ENCODE results near the gene TNFAIP3. TPM values are rescaled to one million over a fixed set of nuclear protein-coding genes. Genes with fewer than 3 reads are reported as not detected.

TNFAIP3 gene
- total RNA-seq, 1 donor from 2014 or later = 56.3 TPM

GRCh38 chr6:137850816-137851602, 16.1 kb upstream of the TNFAIP3 start:
- no peaks in the 10 kb centered on the region for H3K36me3 ChIP-seq (ENCODE audit: control insufficient read depth, insufficient read depth, low read length)
- H3K4me3 ChIP-seq (ENCODE audit: low read depth, low read length) = no peak overlapping the region
- TF ChIP-seq, protein P1, sequence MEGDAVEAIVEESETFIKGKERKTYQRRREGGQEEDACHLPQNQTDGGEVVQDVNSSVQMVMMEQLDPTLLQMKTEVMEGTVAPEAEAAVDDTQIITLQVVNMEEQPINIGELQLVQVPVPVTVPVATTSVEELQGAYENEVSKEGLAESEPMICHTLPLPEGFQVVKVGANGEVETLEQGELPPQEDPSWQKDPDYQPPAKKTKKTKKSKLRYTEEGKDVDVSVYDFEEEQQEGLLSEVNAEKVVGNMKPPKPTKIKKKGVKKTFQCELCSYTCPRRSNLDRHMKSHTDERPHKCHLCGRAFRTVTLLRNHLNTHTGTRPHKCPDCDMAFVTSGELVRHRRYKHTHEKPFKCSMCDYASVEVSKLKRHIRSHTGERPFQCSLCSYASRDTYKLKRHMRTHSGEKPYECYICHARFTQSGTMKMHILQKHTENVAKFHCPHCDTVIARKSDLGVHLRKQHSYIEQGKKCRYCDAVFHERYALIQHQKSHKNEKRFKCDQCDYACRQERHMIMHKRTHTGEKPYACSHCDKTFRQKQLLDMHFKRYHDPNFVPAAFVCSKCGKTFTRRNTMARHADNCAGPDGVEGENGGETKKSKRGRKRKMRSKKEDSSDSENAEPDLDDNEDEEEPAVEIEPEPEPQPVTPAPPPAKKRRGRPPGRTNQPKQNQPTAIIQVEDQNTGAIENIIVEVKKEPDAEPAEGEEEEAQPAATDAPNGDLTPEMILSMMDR (IDR thresholded peaks at IDR 0.05; ENCODE audit: insufficient read depth, low read length, poor library complexity, severe bottlenecking) = no peak
- no peak for DNase-seq (ENCODE audit: low read depth)
- H3K27me3 ChIP-seq (ENCODE audit: control insufficient read depth, insufficient read depth, low read length) = no peaks in the 10 kb centered on the region

DNA sequence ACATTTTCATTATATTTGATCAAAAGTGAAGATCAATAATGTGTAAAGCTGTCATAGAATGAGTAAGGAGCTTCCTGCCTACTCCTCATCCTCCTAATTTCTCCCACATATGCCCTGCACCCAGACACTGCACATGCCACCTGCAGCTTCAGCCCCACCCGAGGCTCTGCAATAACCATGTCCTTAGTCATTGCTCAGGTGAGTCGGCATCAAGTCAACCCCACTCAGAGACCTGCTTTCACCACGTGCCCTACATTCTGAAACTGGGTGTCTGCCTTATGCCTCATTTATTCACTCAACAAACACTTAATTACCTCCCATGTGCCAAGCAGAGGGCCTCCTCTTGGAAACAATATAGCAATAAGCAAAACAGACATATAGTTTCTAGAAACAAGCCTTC, 15.4 kb upstream of the TNFAIP3 start:
- no peak overlapping the region for H3K4me3 ChIP-seq (ENCODE audit: low read depth, low read length)
- DNase-seq (ENCODE audit: low read depth) = no peak
- no peaks in the 10 kb centered on the region for H3K36me3 ChIP-seq (ENCODE audit: control insufficient read depth, insufficient read depth, low read length)
- no peaks in the 10 kb centered on the region for H3K27me3 ChIP-seq (ENCODE audit: control insufficient read depth, insufficient read depth, low read length)
- TF ChIP-seq, protein P1 (IDR thresholded peaks at IDR 0.05; ENCODE audit: insufficient read depth, low read length, poor library complexity, severe bottlenecking) = no peak

DNA sequence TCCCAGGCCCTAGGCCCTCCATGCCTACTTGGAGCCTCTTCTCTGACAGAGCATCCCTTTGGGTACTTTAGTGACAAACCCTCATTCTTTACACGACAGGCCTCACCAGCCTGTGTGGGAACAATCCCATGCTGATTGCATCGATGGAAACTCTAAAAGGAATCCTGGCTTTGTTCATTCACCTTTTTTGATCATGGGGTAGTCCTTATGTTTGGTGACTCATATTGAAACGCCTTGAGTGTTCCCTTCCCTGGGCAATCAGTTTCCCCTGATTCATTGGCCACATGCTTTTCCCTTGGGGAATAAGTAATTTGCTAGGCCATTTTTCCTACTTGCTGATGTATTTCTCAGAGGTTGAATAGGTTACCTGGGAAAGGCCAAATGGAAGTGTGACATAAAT, 14.7 kb upstream of the TNFAIP3 start:
- Histone ChIP-seq H3K27me3 (ENCODE audit: control insufficient read depth, insufficient read depth, low read length) (no peaks in the 10 kb centered on the region), H3K36me3 (ENCODE audit: control insufficient read depth, insufficient read depth, low read length) (no peaks in the 10 kb centered on the region), H3K4me3 (ENCODE audit: low read depth, low read length) (no peak overlapping the region)
- TF ChIP-seq, protein P1 (IDR thresholded peaks at IDR 0.05; ENCODE audit: insufficient read depth, low read length, poor library complexity, severe bottlenecking) = no peak
- DNase-seq (ENCODE audit: low read depth) = no peak

DNA sequence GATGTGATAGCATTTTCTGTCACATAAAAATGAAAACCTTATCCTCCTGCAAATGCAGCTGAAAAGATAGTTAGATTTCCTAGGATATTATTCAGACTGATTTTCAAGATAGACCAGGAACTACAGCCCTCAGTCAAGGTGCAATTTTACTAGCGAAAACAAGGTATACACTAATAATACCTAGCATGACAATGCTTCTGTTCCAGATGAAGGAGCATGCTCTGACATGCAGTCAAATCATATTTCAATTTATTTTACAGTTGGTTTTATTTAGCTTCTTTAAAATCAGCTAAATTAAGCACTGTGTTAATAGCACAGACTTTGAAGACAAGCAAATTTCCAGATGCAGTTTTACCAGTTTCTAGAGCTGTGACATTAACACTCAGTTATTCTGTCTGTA, 14.2 kb upstream of the TNFAIP3 start:
- H3K4me3 ChIP-seq (ENCODE audit: low read depth, low read length) = no peak overlapping the region
- H3K27me3 ChIP-seq (ENCODE audit: control insufficient read depth, insufficient read depth, low read length) = no peaks in the 10 kb centered on the region
- no peaks in the 10 kb centered on the region for H3K36me3 ChIP-seq (ENCODE audit: control insufficient read depth, insufficient read depth, low read length)
- no peak for DNase-seq (ENCODE audit: low read depth)
- TF ChIP-seq, protein P1 (IDR thresholded peaks at IDR 0.05; ENCODE audit: insufficient read depth, low read length, poor library complexity, severe bottlenecking) = no peak

- TF ChIP-seq, protein P1 (IDR thresholded peaks at IDR 0.05; ENCODE audit: insufficient read depth, low read length, poor library complexity, severe bottlenecking) = no peak
- no peaks in the 10 kb centered on the region for H3K36me3 ChIP-seq (ENCODE audit: control insufficient read depth, insufficient read depth, low read length)
- H3K4me3 ChIP-seq (ENCODE audit: low read depth, low read length) = no peak overlapping the region
- DNase-seq (ENCODE audit: low read depth) = no peak
- no peaks in the 10 kb centered on the region for H3K27me3 ChIP-seq (ENCODE audit: control insufficient read depth, insufficient read depth, low read length)
These were observed 13.4 kb upstream of the TNFAIP3 start for GRCh38 chr6:137853569-137854213.
